ENCODE results near the gene PIGA. TPM values are rescaled to one million over a fixed set of nuclear protein-coding genes. Genes with fewer than 3 reads are reported as not detected.

The PIGA gene
- total RNA-seq, result 10 to 100 TPM; 33.1 to 46.2 TPM

GRCh38 chrX:15335135-15336022 is at the start of gene PIGA:
PIGA (minus strand) TSS chrX:15335523; CDS start chrX:15331930, 3,593 bp downstream.
- Mint-ChIP-seq H3K9me3 (no peaks in the 10 kb centered on the region), H3K4me3 (peak within 1 kb of the TSS; percentile 87 to 92), H3K36me3 (ENCODE audit: insufficient read depth in 2 of 2) (no peaks in the 10 kb centered on the region), H3K27me3 (ENCODE audit: low read depth) (peaks cover 20% of the 10 kb centered on the region), H3K4me1 (ENCODE audit: low read depth) (no peaks in the 10 kb centered on the region), H3K27ac (peak within 1 kb of the TSS; percentile 88)
- peak; percentile 96 to 97 for ATAC-seq (replicated peaks in 1 of 2)
- peak; percentile 90 to 91 for DNase-seq

DNA sequence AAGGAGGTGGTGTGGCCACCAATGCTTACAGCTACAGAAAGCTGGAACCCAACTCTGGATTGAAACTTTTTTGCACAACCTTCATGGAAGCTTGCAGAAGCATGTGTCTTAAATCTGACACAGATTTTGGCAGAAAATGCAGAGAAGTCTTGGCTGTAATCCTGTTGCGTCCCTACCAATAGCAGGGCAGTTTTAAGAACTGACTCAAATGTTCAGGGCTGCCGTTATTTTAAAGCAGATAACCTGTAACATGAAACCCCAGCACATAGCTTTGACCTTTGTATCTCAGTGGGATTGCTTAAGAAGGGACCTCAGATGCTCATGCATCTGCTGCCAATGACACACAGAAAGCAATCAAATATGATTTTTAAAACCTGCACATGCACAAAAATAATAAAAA is 49.0 kb upstream of the PIGA start, which contains the start of gene VEGFD:
Gene VEGFD (minus strand): TSS at position 110 of the 400 bp plus-strand sequence. CDS start 467 bp downstream, outside the sequence.
- H3K4me1 Mint-ChIP-seq (ENCODE audit: low read depth), result no peaks in the 10 kb centered on the region
- H3K27ac Mint-ChIP-seq, result no peak within 1 kb of the TSS
- ATAC-seq (replicated peaks in 1 of 2) (no peak), DNase-seq (no peak)
- no peak within 1 kb of the TSS for H3K4me3 Mint-ChIP-seq
- H3K36me3 Mint-ChIP-seq (ENCODE audit: insufficient read depth in 2 of 2), result no peaks in the 10 kb centered on the region
- peaks cover 44% of the 10 kb centered on the region for H3K27me3 Mint-ChIP-seq (ENCODE audit: low read depth)
- no peaks in the 10 kb centered on the region for H3K9me3 Mint-ChIP-seq

DNA sequence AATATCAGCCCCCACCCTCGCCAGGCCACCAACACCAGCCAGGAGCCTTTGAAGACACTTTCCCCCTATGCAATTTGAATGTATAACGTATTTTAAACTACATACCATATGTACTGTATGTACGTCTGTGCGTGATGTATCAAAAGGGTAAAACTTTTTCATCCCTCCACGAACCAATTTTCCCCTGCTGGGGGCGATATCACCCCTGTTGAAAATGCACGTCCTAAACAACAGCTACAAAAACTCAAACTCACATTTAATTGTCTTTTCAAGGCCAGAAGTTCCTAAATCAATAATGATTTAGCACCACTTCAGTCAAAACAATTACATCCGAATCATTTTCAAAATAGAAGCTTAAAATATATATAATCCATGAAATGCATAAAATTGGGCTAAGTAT is 47.5 kb upstream of the PIGA start:
- DNase-seq, result no peak
- no peak for ATAC-seq (replicated peaks in 1 of 2)
- peaks cover 42% of the 10 kb centered on the region for H3K27me3 Mint-ChIP-seq (ENCODE audit: low read depth)

DNA sequence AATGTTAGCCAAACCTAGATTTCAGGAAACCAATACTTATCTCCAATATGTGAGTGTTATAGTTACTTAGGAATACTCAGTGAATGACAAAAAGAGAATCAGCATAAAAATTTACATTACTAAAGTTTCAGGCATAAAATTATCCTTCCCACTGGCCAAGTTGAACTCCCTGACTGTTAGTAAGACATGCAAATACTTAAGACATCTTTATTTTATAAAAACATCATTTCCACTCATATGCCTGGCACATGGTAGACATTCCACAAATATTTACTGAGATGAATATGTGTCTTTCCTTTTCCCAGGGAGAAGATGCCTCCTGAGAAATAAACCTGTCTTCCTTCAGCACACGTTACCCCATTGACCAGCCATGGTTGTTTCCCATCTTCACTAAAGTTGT is 41.6 kb upstream of the PIGA start:
- H3K9me3 Mint-ChIP-seq, result no peaks in the 10 kb centered on the region
- H3K27me3 Mint-ChIP-seq (ENCODE audit: low read depth), result peaks cover 35% of the 10 kb centered on the region
- no peaks in the 10 kb centered on the region for H3K4me1 Mint-ChIP-seq (ENCODE audit: low read depth)
- H3K36me3 Mint-ChIP-seq (ENCODE audit: insufficient read depth in 2 of 2), result no peaks in the 10 kb centered on the region
- H3K4me3 Mint-ChIP-seq, result no peak overlapping the region
- no peak for DNase-seq
- H3K27ac Mint-ChIP-seq, result no peak overlapping the region
- ATAC-seq (replicated peaks in 1 of 2), result no peak

More for the DNA sequence above, 47.5 kb upstream of the PIGA start:
- no peak overlapping the region for H3K27ac Mint-ChIP-seq
- no peaks in the 10 kb centered on the region for H3K9me3 Mint-ChIP-seq
- H3K4me3 Mint-ChIP-seq, result no peak overlapping the region
- no peaks in the 10 kb centered on the region for H3K4me1 Mint-ChIP-seq (ENCODE audit: low read depth)
- H3K36me3 Mint-ChIP-seq (ENCODE audit: insufficient read depth in 2 of 2), result no peaks in the 10 kb centered on the region

DNA sequence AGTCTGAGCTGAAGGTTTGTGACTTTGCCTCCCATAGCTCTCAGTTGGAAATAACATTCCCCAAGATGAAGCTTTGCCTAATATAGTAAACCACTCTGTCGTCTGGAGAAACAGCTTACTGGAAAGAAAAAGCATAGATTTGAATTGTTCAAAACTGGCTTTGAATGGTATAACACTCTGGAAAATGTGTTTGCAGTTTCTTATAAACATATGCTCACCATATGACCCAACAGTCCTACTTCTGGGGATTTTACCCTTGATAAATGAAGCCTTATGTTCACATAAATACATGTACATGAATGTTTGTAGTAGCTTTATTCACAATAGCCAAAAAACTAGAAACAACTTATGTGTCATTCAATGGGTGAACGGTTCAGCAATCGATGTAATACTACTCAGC is 38.7 kb upstream of the PIGA start:
- DNase-seq (no peak), ATAC-seq (replicated peaks in 1 of 2) (no peak)
- Mint-ChIP-seq H3K9me3 (no peaks in the 10 kb centered on the region), H3K4me3 (no peak overlapping the region), H3K27ac (no peak overlapping the region), H3K27me3 (ENCODE audit: low read depth) (peaks cover 30% of the 10 kb centered on the region), H3K4me1 (ENCODE audit: low read depth) (no peaks in the 10 kb centered on the region), H3K36me3 (ENCODE audit: insufficient read depth in 2 of 2) (no peaks in the 10 kb centered on the region)

DNA sequence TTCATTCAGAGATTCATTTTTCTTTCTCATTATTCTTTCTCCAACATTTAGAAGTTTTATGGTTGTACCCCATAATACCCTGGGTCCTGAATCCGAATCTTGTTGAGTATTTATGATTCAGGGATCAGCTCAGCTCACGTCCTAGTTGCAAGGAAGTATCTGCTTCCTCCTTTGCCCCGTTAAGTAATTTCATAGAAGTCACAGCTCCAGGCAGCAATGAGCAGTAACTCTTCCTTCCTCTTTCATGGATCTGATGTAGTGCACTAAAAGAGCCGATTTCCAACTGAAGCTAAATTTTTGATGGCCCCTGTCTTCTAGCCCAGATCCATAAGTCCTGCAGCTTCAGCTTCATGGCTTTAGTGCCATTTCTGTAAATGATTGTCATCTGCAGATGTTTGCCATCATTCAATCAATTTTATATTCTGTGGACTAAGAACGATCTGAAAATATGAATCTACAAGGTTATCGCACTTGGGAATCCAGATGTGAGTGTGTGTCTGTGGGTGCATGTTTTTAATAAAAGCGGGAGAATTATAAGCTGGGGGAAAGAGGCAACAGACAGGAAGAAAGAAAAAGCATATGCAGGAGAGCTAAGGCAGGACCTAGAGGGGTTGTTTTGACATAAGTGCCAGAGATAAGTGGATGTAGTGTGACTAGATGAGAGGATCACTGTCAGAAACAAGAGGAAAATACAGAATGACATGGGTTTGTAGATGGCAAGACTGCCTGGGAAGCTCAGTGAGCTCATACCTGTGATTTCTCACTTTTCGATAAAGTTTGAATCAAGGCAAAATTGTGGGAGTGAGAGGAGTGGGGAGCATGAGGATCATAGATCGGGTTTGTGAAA is 31.4 kb upstream of the PIGA start:
- no peak for ATAC-seq (replicated peaks in 1 of 2)
- H3K9me3 Mint-ChIP-seq, result no peaks in the 10 kb centered on the region
- peaks cover 39% of the 10 kb centered on the region for H3K27me3 Mint-ChIP-seq (ENCODE audit: low read depth)
- H3K36me3 Mint-ChIP-seq (ENCODE audit: insufficient read depth in 2 of 2), result no peaks in the 10 kb centered on the region
- H3K27ac Mint-ChIP-seq, result no peak overlapping the region
- no peak overlapping the region for H3K4me3 Mint-ChIP-seq
- no peaks in the 10 kb centered on the region for H3K4me1 Mint-ChIP-seq (ENCODE audit: low read depth)
- DNase-seq, result no peak

DNA sequence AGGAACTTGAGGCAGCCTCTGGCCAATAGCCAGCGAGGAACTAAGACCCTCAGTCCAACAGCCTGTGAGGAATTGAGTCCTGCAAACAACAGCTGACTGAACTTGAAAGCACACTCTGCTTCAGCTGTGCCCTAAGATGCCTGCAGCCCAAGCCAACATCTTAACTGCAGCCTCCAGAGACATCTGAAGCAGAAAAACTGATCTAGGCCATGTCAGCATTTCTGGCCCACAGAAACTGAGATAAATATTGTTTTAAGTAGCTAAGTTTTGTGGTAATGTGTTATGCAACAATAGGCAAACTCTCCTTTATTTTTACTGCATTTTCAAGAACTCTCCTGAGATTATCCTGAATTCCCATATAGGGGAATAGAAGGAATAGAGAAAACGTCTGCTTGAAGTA is 24.4 kb upstream of the PIGA start:
- no peak for ATAC-seq (replicated peaks in 1 of 2)
- Mint-ChIP-seq H3K27ac (no peak overlapping the region), H3K9me3 (no peaks in the 10 kb centered on the region), H3K36me3 (ENCODE audit: insufficient read depth in 2 of 2) (no peaks in the 10 kb centered on the region), H3K4me3 (no peak overlapping the region), H3K4me1 (ENCODE audit: low read depth) (no peaks in the 10 kb centered on the region), H3K27me3 (ENCODE audit: low read depth) (peaks cover 34% of the 10 kb centered on the region)
- no peak for DNase-seq

DNA sequence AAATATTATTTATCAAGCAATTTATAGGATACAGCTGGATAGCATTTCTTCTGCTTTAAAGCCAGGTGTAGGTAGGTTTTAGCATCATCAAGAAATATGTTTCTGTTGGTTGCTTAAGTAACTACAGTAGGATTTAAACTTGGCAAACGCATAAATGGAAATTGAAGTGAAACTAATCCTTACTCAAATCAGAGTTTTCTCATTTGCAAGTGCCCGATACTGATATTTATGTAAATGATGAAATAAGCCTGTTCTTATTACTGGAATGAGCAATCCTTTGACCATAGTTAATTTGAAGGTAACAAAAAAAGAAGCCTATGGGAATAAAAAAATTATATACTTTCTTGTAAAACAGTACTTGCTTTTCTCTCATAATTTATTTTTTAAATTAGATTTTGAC is 23.2 kb upstream of the PIGA start:
- Mint-ChIP-seq H3K27me3 (ENCODE audit: low read depth) (peaks cover 26% of the 10 kb centered on the region), H3K27ac (no peak overlapping the region), H3K9me3 (no peaks in the 10 kb centered on the region), H3K4me3 (no peak overlapping the region), H3K36me3 (ENCODE audit: insufficient read depth in 2 of 2) (no peaks in the 10 kb centered on the region), H3K4me1 (ENCODE audit: low read depth) (no peaks in the 10 kb centered on the region)
- ATAC-seq (replicated peaks in 1 of 2), result no peak
- no peak for DNase-seq

GRCh38 chrX:15356444-15356843 is 21.1 kb upstream of the PIGA start:
- Mint-ChIP-seq H3K27ac (no peak overlapping the region), H3K27me3 (ENCODE audit: low read depth) (peaks cover 22% of the 10 kb centered on the region), H3K4me3 (no peak overlapping the region), H3K9me3 (no peaks in the 10 kb centered on the region), H3K4me1 (ENCODE audit: low read depth) (no peaks in the 10 kb centered on the region), H3K36me3 (ENCODE audit: insufficient read depth in 2 of 2) (no peaks in the 10 kb centered on the region)
- ATAC-seq (replicated peaks in 1 of 2) (no peak), DNase-seq (no peak)

- Mint-ChIP-seq H3K4me1 (ENCODE audit: low read depth) (no peaks in the 10 kb centered on the region), H3K9me3 (no peaks in the 10 kb centered on the region), H3K36me3 (ENCODE audit: insufficient read depth in 2 of 2) (no peaks in the 10 kb centered on the region), H3K4me3 (no peak overlapping the region), H3K27ac (peak overlapping the region; percentile 80), H3K27me3 (ENCODE audit: low read depth) (peaks cover 21% of the 10 kb centered on the region)
- ATAC-seq (replicated peaks in 1 of 2) (no peak), DNase-seq (no peak)
These were observed 15.1 kb upstream of the PIGA start for GRCh38 chrX:15350329-15350996.

- ATAC-seq (replicated peaks in 1 of 2) (peak; percentile 39 to 53), DNase-seq (peak; percentile 9 to 16)
- no peaks in the 10 kb centered on the region for H3K9me3 Mint-ChIP-seq
- H3K27ac Mint-ChIP-seq, result no peak overlapping the region
- no peaks in the 10 kb centered on the region for H3K4me1 Mint-ChIP-seq (ENCODE audit: low read depth)
- no peak overlapping the region for H3K4me3 Mint-ChIP-seq
- H3K27me3 Mint-ChIP-seq (ENCODE audit: low read depth), result peaks cover 21% of the 10 kb centered on the region
- no peaks in the 10 kb centered on the region for H3K36me3 Mint-ChIP-seq (ENCODE audit: insufficient read depth in 2 of 2)
These were observed 13.7 kb upstream of the PIGA start for GRCh38 chrX:15349046-15349445.

DNA sequence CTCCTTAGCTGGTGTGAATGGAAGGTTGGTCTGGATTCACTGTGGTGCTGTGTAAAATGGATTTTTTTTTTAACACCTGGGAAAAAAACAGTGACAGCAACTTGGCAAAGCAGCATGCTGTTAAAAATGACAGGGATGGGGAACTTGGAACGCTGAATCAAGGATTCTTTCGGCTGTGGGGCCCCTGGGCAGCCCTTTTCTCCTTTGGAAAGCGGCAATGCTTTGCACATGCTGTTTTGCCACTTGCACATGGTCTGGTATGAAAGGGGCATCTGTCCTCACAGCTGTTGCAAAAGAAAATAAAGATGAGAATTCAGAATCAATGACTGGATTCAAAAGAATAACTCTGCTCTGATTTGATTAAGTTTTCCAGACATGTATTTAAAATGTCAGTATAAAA is 10.7 kb upstream of the PIGA start:
- H3K36me3 Mint-ChIP-seq (ENCODE audit: insufficient read depth in 2 of 2), result no peaks in the 10 kb centered on the region
- ATAC-seq (replicated peaks in 1 of 2) (no peak), DNase-seq (no peak)
- H3K27me3 Mint-ChIP-seq (ENCODE audit: low read depth), result peaks cover 34% of the 10 kb centered on the region
- no peak overlapping the region for H3K27ac Mint-ChIP-seq
- no peak overlapping the region for H3K4me3 Mint-ChIP-seq
- H3K9me3 Mint-ChIP-seq, result no peaks in the 10 kb centered on the region
- H3K4me1 Mint-ChIP-seq (ENCODE audit: low read depth), result no peaks in the 10 kb centered on the region

DNA sequence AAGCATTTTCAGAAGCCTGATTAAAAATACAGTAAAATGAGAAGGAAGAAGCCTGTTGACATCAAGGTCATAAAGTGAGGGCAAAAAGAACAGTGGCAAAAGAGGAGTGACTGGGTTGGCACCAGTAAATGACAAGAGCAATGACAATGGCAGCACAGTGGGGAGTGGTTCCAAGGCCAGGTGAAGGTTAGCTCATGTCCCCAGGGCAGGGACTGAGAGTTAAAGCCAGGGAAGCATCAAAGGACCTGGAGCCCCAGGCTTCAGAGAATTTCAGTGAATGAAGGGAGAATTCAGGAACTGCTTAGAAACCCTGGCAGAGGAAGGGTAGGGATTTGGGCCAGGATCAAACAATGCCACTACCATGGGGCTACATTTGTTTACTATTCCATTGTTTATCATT is 8.8 kb upstream of the PIGA start:
- no peak for ATAC-seq (replicated peaks in 1 of 2)
- no peaks in the 10 kb centered on the region for H3K4me1 Mint-ChIP-seq (ENCODE audit: low read depth)
- H3K4me3 Mint-ChIP-seq, result no peak overlapping the region
- DNase-seq, result no peak
- H3K9me3 Mint-ChIP-seq, result no peaks in the 10 kb centered on the region
- H3K36me3 Mint-ChIP-seq (ENCODE audit: insufficient read depth in 2 of 2), result no peaks in the 10 kb centered on the region
- H3K27me3 Mint-ChIP-seq (ENCODE audit: low read depth), result peaks cover 40% of the 10 kb centered on the region
- no peak overlapping the region for H3K27ac Mint-ChIP-seq

Measured in activated T-cell treated with anti-CD3 and anti-CD28 coated beads, Interleukin-2, amount 50 U/mL, for 72 hours (primary cell).